Measurements from ENCODE around the gene RAB37. TPM values are rescaled to one million over a fixed set of nuclear protein-coding genes. Genes with fewer than 3 reads are reported as not detected.

RAB37 gene
- total and polyA plus RNA-seq, 2 of the 13 experiments (the other 11 are each of a cell fraction or from before 2014, with no cell fraction given) = 0.91 to 3.7 TPM

DNA sequence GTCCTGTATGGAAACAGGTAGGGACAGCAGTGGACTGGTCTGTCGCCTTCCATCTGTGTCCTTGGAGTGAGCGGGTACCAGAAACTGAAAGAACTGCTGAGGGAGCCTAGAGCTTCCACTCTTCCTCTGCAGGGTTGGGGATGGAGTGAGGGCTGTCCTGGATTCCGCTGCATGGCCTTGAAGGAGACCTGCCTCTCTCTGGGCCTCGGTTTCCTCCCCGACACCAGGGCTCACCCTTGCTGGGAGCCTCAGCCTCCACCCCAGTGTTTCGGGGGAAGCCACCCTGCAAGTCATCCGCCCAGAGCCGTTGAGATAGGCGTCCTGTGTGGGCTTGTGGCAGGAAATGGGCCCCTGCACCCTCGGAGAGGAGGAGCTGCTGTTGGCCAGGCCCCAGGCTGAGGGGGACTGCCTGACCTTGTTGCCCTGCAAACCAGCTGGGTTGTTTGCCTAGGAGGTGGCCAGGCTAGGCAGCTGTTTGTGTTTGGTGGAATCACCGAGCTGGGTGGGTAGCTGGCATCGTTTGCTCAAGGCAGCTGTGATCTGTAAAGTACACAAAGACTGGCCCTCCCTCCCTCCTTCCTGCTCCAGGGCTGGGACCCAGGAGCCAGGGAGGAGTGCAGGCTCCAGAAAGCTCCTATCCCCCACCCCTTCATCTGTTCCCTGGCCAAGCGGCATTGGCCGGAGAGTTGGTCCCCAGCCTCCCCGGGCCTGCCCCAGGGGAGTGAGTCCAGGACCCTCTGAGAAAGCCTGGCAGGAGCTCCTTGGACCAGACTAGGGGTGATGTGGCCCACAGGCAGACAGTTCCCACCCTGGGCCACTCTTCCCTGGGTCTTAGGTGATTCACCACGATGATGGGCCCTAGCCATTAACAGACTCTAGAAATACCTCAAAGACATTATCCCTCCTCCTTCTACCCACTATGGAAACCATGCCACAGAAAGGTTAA is 1.3 kb downstream of the RAB37 start (continued):
- TF ChIP-seq HNRNPUL1 (IDR thresholded peaks at IDR 0.05; ENCODE audit: low read depth, low read length) = no peak
- TF ChIP-seq ZNF562 (CRISPR knock-in tag; IDR thresholded peaks at IDR 0.05; ENCODE audit: borderline replicate concordance) = no peak
- TF ChIP-seq, protein P1, sequence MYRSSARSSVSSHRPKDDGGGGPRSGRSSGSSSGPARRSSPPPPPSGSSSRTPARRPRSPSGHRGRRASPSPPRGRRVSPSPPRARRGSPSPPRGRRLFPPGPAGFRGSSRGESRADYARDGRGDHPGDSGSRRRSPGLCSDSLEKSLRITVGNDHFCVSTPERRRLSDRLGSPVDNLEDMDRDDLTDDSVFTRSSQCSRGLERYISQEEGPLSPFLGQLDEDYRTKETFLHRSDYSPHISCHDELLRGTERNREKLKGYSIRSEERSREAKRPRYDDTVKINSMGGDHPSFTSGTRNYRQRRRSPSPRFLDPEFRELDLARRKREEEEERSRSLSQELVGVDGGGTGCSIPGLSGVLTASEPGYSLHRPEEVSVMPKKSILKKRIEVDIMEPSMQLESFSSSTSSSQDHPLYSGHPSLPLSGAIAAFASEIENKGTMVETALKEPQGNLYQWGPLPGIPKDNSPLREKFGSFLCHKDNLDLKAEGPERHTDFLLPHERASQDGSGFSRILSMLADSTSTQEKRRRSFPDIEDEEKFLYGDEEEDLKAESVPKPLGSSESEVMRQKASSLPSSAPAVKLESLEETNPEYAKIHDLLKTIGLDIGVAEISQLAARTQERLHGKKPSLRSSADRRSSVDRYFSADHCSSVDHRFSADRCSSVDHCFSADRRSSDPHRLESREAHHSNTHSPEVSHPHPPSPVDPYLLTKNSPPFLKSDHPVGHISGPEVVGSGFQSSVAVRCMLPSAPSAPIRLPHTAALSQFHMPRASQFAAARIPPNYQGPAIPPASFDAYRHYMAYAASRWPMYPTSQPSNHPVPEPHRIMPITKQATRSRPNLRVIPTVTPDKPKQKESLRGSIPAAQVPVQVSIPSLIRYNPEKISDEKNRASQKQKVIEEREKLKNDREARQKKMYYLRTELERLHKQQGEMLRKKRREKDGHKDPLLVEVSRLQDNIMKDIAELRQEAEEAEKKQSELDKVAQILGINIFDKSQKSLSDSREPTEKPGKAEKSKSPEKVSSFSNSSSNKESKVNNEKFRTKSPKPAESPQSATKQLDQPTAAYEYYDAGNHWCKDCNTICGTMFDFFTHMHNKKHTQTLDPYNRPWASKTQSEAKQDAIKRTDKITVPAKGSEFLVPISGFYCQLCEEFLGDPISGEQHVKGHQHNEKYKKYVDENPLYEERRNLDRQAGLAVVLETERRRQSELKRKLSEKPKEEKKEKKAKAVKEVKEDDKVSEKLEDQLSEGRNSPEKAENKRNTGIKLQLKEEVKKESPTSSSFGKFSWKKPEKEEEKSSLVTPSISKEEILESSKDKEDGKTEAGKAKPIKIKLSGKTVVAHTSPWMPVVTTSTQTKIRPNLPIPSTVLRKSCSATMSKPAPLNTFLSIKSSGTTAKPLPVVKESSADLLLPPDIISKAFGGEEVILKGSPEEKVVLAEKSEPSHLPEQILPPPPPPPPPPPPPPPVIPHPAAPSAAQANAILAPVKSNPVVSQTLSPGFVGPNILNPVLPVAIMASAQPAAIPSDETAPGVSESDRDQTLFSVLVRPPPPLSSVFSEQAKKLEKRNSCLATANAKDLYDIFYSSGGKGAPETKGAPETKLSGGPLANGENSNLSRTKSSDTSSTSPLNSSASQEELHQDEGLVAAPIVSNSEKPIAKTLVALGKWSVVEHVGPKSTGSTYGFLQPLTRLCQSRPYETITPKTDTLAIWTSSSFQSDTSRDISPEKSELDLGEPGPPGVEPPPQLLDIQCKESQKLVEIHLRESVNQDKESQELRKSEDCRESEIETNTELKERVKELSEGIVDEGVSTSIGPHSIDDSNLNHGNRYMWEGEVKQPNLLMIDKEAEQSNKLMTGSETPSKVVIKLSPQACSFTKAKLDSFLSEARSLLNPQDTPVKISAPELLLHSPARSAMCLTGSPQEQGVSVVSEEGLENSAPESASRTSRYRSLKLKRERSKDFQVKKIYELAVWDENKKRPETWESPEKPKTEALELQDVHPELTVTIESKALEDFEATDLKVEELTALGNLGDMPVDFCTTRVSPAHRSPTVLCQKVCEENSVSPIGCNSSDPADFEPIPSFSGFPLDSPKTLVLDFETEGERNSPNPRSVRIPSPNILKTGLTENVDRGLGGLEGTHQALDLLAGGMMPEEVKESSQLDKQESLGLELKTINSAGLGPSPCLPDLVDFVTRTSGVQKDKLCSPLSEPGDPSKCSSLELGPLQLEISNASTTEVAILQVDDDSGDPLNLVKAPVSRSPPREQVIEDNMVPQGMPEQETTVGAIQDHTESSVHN (CRISPR knock-in tag; IDR thresholded peaks at IDR 0.05) = no peak
- no peak for TF ChIP-seq ATF1 (CRISPR knock-in tag; IDR thresholded peaks at IDR 0.05)
- peak; percentile 8; the same call in 1 of the 2 replicates for TF ChIP-seq ZNF891 (CRISPR knock-in tag; IDR thresholded peaks at IDR 0.05)
- no peak for TF ChIP-seq ZNF619 (CRISPR knock-in tag; IDR thresholded peaks at IDR 0.05)
- TF ChIP-seq ZNF138 (CRISPR knock-in tag; IDR thresholded peaks at IDR 0.05; ENCODE audit: low read depth) = no peak
- 0 out of 2 replicates have a peak, but pooled peaks have one; percentile 25 for TF ChIP-seq ZMAT3 (CRISPR knock-in tag; conservative IDR thresholded peaks at IDR 0.05)
- TF ChIP-seq, protein P2, sequence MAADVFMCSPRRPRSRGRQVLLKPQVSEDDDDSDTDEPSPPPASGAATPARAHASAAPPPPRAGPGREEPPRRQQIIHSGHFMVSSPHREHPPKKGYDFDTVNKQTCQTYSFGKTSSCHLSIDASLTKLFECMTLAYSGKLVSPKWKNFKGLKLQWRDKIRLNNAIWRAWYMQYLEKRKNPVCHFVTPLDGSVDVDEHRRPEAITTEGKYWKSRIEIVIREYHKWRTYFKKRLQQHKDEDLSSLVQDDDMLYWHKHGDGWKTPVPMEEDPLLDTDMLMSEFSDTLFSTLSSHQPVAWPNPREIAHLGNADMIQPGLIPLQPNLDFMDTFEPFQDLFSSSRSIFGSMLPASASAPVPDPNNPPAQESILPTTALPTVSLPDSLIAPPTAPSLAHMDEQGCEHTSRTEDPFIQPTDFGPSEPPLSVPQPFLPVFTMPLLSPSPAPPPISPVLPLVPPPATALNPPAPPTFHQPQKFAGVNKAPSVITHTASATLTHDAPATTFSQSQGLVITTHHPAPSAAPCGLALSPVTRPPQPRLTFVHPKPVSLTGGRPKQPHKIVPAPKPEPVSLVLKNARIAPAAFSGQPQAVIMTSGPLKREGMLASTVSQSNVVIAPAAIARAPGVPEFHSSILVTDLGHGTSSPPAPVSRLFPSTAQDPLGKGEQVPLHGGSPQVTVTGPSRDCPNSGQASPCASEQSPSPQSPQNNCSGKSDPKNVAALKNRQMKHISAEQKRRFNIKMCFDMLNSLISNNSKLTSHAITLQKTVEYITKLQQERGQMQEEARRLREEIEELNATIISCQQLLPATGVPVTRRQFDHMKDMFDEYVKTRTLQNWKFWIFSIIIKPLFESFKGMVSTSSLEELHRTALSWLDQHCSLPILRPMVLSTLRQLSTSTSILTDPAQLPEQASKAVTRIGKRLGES (CRISPR knock-in tag; IDR thresholded peaks at IDR 0.05; ENCODE audit: borderline replicate concordance) = no peak
- TF ChIP-seq RAD21 (CRISPR knock-in tag; IDR thresholded peaks at IDR 0.05) = no peak
- TF ChIP-seq ETV6 (CRISPR knock-in tag; conservative IDR thresholded peaks at IDR 0.05) = no peak
- TF ChIP-seq RNF2 (conservative IDR thresholded peaks at IDR 0.05; ENCODE audit: low read depth) = no peak
- TF ChIP-seq XRCC5 (optimal IDR thresholded peaks at IDR 0.05; ENCODE audit: low read length) = peak; percentile 80
- no peak for TF ChIP-seq ZNF367 (CRISPR knock-in tag; IDR thresholded peaks at IDR 0.05; ENCODE audit: borderline replicate concordance)

Data from HepG2 (cell line).